ENCODE data around the gene RGS10.

Gene RGS10

DNA sequence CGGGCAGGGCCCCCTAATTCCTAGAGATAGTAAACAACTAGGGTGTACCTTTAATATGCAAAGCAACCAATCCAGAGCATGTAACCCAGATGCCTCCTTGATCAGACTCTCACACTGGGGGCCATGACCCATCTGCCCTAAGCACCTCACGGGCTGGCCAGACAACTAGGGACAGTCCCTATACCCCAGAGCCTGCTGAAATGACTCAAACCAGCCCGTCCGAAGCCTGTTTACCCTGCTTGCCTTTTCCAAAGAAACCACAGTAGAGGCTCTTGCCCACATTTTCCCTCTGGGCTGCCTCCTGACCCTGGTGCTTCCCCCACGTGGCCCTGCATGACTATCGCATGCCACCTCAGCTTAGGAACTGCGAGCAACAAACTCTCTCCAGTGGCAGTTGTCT, 46.2 kb downstream of the RGS10 start:
- DNase-seq (ENCODE audit: low read depth) = no peak

DNA sequence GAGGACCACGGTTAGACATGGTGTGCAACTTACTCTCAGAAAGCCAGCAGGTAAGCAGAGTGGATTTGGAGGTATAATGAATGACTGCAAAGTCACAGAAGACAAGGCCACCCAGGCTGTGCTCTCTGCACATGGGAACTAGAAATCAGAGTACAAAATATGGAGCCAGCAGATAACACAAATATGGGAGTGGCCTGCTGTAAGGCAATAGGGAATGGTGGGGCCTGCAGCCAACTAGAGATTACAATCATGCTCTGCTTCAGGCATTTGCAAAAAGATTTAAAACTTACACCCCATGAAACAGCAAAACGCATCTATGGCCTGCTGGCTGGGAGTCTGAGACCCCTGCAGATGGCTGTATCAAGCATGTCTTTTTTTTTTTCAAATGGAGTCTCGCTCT, 47.0 kb downstream of the RGS10 start:
- no peak for DNase-seq (ENCODE audit: low read depth)

DNA sequence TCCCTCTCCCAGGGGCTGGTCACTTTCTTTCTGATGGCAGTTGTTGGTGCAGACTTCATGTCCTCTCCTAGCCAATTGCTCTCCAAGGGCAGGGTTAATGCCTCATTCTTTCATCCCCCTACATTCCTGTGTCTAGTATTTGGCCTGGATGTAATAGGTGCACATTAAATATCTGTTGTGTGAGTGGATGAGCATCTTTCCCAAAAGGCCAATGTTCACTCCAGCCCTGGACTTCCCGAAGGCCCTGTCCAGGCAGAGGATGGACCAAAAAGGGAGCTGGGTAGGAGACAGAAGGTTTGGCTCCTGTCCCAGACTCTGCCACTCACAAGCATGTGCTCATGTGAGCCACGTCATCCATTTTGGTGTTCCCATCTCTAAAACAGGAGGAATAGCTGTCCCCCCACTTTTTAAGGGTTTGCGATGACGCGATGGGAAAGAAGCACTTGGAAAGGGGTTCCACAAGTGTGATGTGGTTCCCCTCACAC, 47.5 kb downstream of the RGS10 start:
- no peak for DNase-seq (ENCODE audit: low read depth)

DNA sequence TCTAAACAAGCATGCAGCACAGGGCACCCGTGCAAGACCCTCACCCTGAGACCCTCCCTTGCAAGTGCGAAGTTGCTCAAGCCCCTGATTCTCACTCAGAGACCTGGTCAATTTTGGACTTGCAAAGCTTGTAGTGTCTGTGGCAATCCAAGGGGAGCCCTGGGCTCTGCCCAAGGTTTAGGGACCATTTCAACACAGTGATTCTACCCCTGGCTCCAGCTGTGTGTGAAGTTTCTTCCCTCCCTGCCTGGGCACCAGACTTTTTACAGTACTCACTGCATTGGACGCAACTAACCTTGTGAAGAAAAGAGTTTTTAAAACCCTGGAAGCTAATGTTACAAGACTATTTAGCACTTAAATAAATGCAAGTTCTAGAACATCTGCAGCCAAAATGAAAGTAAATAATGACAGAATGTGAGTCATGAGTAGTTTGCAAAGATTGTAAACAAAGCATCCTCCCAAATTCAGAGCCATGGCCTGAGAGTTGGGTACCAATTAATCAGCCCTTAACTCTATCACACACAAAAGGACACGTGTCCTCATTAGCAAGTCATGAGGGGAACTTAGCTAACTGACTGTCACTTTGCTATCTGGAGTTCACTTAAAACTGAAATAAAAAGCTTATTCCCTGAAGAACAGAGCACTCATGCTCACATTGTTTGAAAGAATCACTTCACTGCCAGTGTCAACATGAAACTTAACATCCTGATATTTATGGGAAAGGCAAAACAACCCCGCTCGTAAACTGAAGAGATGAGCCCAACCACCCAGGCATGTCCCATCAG, 48.1 kb downstream of the RGS10 start:
- DNase-seq (ENCODE audit: low read depth) = no peak

DNA sequence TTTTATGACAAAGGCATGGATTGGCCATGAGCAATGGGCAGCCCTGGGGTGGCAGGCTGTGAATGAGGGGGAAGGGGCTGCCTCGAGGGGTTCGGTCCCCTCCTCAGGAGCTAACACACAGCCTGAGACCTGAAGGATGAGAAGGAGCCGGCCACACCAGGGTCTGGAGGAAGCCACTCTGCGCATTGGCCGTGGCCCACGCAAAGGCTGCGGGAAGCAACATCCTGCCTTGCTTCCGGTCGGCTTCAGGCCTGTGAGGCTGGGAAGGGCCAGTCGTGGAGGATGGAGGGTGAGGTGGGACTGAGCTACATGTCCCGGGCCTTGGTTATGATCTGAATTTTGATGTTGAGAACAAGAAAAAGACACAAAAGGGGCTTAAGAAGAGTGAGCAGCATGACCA, 49.4 kb downstream of the RGS10 start:
- DNase-seq (ENCODE audit: low read depth) = no peak

- DNase-seq (ENCODE audit: low read depth) = no peak
Measured at GRCh38 chr10:119491966-119492757, 50.4 kb downstream of the RGS10 start.

GRCh38 chr10:119489991-119490326, 52.6 kb downstream of the RGS10 start:
- no peak for DNase-seq (ENCODE audit: low read depth)

DNA sequence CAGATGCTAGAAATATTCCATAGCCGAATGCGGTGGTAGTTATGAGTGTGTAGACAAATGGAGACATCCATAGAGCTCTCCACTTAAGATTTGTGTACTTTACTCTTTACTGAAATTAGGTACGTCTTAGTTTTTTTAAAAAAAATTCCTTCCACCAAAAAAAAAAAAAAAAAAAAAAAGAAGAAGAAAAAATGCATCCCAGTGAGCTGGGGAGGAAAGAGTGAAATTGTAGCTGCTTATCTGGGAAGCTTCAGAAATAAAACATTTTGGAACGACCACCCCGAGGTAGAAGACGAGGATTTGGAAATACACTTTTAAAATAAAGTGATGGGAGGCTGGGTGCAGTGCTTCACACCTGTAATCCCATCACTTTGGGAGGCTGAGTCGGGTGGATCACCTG, 53.8 kb downstream of the RGS10 start:
- DNase-seq (ENCODE audit: low read depth) = no peak

- no peak for DNase-seq (ENCODE audit: low read depth)
Measured at GRCh38 chr10:119483839-119484238, 58.7 kb downstream of the RGS10 start.

DNA sequence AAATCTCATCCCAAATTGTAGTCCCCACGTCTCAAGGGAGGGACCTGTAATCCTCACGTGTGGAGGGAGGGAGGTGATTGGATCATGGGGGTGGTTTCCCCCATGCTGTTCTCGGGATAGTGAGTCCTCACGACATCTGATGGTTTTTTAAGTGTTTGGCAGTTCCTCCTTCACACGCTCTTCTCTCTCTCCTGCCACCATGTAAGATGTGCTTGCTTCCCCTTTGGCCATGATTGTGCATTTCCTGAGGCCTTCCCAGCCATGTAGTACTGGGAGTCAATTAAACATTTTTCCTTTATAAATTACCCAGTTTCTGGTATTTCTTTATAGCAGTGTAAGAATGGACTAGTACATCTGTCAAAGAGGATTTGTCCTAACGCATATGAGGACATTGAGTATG, 59.5 kb downstream of the RGS10 start:
- DNase-seq (ENCODE audit: low read depth) = no peak

- DNase-seq (ENCODE audit: low read depth) = no peak
Measured at GRCh38 chr10:119481781-119482426, 60.6 kb downstream of the RGS10 start.

- DNase-seq (ENCODE audit: low read depth) = no peak
Measured at GRCh38 chr10:119480667-119481066, 61.9 kb downstream of the RGS10 start.

- no peak for DNase-seq (ENCODE audit: low read depth)
Measured at GRCh38 chr10:119479532-119479931, 63.0 kb downstream of the RGS10 start.

DNA sequence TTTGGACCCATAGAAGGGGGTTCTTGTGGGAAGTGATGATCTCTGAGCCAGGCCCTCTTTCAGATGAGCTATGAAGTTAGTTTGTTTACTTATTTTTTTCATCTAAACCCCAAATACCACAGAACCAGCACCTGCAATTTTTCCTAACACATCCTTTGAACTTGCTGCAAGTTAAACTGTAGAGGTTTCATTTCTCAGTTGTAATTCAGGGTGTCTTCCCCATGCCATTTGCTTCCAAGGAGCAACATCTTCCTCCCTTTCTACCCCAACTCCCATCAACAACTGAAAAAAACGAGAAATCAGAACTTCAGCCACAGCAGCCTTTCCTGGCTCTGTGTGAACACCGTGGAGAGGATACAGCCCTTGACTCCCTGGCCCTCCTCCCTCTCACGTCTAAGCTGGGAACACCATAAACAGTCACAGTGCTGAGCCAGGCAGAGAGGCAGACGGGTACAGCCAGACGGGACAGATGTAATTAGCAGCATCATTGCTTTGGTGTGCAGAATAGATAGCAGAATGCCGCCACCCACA, 63.6 kb downstream of the RGS10 start:
- no peak for DNase-seq (ENCODE audit: low read depth)

DNA sequence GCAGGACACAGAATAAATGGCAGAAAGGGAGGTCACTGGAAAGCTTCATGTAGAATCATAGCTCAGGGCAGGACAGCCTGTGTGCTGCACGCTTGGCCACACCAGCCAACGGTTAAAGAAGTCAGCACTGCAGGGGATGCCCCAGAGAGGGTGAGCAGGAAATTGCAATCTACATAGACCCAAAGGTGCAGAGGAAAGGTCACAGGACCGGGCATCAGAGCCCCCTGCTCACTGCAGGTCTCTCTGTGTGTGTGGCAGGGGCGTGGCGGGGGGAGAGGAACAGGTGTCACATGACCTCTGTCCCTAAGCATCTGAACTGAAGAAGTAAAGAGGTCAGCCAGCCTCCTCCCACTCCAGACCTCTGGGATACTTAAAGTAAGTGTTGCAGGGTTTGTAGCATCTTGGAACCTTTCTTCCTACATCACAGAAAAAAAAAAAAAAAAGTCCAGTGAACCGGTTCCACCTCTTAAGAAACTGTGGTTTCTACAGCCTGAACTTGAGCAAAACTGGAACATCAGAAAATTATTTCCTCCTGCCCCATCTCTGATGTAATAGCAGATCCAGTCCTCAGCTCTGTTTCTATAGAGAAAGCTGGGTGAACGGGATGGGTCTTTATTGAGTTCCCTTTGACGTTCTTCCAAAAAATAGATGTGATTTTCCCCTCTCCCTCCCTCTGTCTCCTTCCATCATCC, 64.3 kb downstream of the RGS10 start:
- DNase-seq (ENCODE audit: low read depth) = no peak

DNA sequence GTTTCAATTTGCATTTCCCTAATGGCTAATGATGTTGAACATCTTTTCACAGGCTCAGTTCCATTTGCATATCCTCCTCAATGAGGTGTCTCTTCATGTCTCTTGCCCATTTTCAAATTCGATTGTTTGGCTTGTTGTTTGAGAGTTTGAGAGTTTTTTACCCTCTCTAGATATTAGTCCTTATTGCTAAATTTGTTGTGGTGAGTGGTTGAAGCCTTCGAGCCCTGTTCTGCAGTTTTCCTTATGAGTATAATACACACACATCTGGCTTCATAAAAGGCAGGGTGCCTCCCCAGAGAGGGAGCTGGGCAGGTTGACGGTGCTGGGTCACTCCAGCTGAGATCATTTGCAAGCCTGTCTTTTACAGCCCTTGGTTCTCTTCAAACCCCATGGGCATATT, 65.1 kb downstream of the RGS10 start:
- DNase-seq (ENCODE audit: low read depth) = no peak

- DNase-seq (ENCODE audit: low read depth) = no peak
Measured at GRCh38 chr10:119474606-119475005, 67.9 kb downstream of the RGS10 start.

GRCh38 chr10:119473771-119474170, 68.7 kb downstream of the RGS10 start:
- DNase-seq (ENCODE audit: low read depth) = no peak

GRCh38 chr10:119470920-119471702, 71.4 kb downstream of the RGS10 start:
- no peak for DNase-seq (ENCODE audit: low read depth)

DNA sequence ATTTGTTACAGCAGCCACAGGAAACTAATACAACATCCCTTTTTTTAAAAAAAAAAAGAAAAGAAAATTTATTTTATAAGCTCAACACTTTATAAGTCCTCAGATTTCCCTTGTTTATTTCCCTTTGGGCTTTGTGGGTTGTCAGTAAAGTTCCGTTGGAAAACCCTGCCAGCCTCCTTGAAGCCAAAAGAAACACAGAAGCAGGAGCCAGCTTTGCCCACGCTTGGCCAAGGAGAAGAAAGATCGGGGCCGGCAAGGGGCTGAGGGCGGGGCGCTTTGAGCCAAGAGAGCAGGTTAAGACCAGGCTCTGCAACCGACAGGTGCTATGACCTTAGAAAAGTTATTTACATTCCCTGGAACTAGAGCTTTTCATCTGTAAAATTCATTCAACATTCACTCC, 72.7 kb downstream of the RGS10 start:
- no peak for DNase-seq (ENCODE audit: low read depth)

- no peak for DNase-seq (ENCODE audit: low read depth)
Measured at GRCh38 chr10:119469325-119469707, 73.2 kb downstream of the RGS10 start.

Measured in stimulated activated CD8-positive, alpha-beta memory T cell treated with anti-CD3 and anti-CD28 coated beads, Interleukin-12 subunit alpha, Interleukin-12 subunit beta, amount 100 ng/mL, for 4 hours (primary cell).